HG02610 (cell line): ENCODE measurements around the gene STRN.
A peak's percentile ranks its signal among the peaks of the same experiment; 100 is the strongest.
"Not testable (repeated sequence)": the region's sequence is repeated elsewhere in the genome, so short reads cannot be mapped to it uniquely, and the experiment has no call there.

Source experiments
- ATAC-seq: cut with Tn5 transposase; IDR thresholded peaks from one replicate; pipeline ENCODE4 v1.9.1; 2021; ENCODE audit warnings: mild to moderate bottlenecking, moderate library complexity; ENCODE audit not compliant: unreplicated experiment

STRN gene

GRCh38 chr2:36966370-36967235 lies at the start of gene STRN:
TSS of gene STRN (minus strand) at chr2:36966536. CDS start at chr2:36966463, 73 bp downstream.
- peak; percentile 98 for ATAC-seq

- peak; percentile 24 for ATAC-seq
Measured at GRCh38 chr2:37013315-37013641, 46.9 kb upstream of the STRN start.

- ATAC-seq = peak; percentile 45
Measured at GRCh38 chr2:37011130-37011529, 44.8 kb upstream of the STRN start.

GRCh38 chr2:37005118-37005868 lies 39.0 kb upstream of the STRN start:
- peak; percentile 99 for ATAC-seq

- ATAC-seq = no peak
Measured at GRCh38 chr2:37000988-37001556, 34.7 kb upstream of the STRN start.

GRCh38 chr2:37000318-37000717 lies 34.0 kb upstream of the STRN start:
- no peak for ATAC-seq

GRCh38 chr2:36999416-36999815 lies 33.1 kb upstream of the STRN start:
- not testable (repeated sequence) for ATAC-seq

- no peak for ATAC-seq
Measured at GRCh38 chr2:36993841-36994620, 27.7 kb upstream of the STRN start.

GRCh38 chr2:36988008-36988407 lies 21.7 kb upstream of the STRN start:
- no peak for ATAC-seq

GRCh38 chr2:36982467-36982866 lies 16.1 kb upstream of the STRN start:
- no peak for ATAC-seq

GRCh38 chr2:36981911-36982310 lies 15.6 kb upstream of the STRN start:
- ATAC-seq = no peak

- not testable (repeated sequence) for ATAC-seq
Measured at GRCh38 chr2:36979007-36979406, 12.7 kb upstream of the STRN start.

- ATAC-seq = no peak
Measured at GRCh38 chr2:36976065-36976464, 9.7 kb upstream of the STRN start.

GRCh38 chr2:36975306-36975705 lies 9.0 kb upstream of the STRN start:
- ATAC-seq = no peak

GRCh38 chr2:36973320-36973719 lies 7.0 kb upstream of the STRN start:
- no peak for ATAC-seq

- ATAC-seq = no peak
Measured at GRCh38 chr2:36971990-36972389, 5.7 kb upstream of the STRN start.

- ATAC-seq = no peak
Measured at GRCh38 chr2:36967236-36967876, 1.0 kb upstream of the STRN start.

- ATAC-seq = peak; percentile 27
Measured at GRCh38 chr2:36965751-36966369, 476 bp downstream of the STRN start.

GRCh38 chr2:36965206-36965605 lies 1.1 kb downstream of the STRN start:
- no peak for ATAC-seq

GRCh38 chr2:36964496-36965058 lies 1.8 kb downstream of the STRN start:
- no peak for ATAC-seq
